ENCODE data around the gene PHF19. TPM values are rescaled to one million over a fixed set of nuclear protein-coding genes. Genes with fewer than 3 reads are reported as not detected.

PHF19 gene
- total RNA-seq, 4 donors from 2014 or later, result 6.7 to 11.1 (median 9.3) TPM

DNA sequence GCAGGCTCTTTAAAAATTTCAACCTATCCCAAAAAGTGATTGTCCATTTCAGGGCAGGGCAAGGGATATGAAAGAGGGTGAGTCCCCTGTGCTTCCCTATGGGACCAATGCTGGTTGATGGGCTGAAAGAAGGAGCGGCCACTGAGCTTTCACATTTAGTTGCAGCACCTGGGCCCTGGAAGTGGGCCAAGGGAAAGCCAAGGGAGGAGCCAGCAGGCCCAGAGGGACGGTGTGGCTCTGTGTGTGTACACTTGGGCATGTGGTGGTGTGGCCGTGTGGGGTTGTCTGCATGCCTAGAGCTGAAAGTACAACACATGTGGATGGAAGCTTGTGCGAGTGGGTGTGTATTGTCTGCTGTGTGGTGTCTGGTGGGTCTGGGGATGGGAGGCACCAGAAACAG lies 20.3 kb downstream of the PHF19 start:
- intact Hi-C loops (cut with DNase I; ENCODE audit: low total_unique reads) (no loop called here), in situ Hi-C loops (cut with MboI; ENCODE audit: low pct_ligation_motif_present in 1 of 4, low pct_unique_long_range_greater_than_20kb in 1 of 4, low sequenced_read_pairs in 3 of 4) (no loop called here)
- TF ChIP-seq POLR2A (IDR thresholded peaks at IDR 0.05), result no peak
- TF ChIP-seq POLR2AphosphoS5 (IDR thresholded peaks at IDR 0.05), result peak in 1 of 3 donors; percentile 21
- peak; percentile 79 for DNase-seq
- Histone ChIP-seq H3K9me3 (no peaks in the 10 kb centered on the region), H3K4me1 (peaks cover 0 to 11% (median 2%) of the 10 kb centered on the region in 4 donors), H3K36me3 (peaks cover 0 to 6% (median 0%) of the 10 kb centered on the region in 4 donors), H3K4me3 (no peak overlapping the region), H3K27ac (no peak overlapping the region), H3K27me3 (no peaks in the 10 kb centered on the region)
- WGBS, 2 donors (ENCODE audit: low coverage in 1 of 2), result 52% methylated on average over 4 of the region's 4 CpGs; no CpG with 5 or more reads in 1 of the 2 donors

GRCh38 chr9:120855827-120856670 lies 20.9 kb downstream of the PHF19 start:
- Histone ChIP-seq H3K27me3 (no peaks in the 10 kb centered on the region), H3K36me3 (peaks cover 0 to 6% (median 0%) of the 10 kb centered on the region in 4 donors), H3K4me3 (no peak overlapping the region), H3K27ac (no peak overlapping the region), H3K9me3 (no peaks in the 10 kb centered on the region), H3K4me1 (peaks cover 0 to 11% (median 2%) of the 10 kb centered on the region in 4 donors)
- TF ChIP-seq, protein P1, sequence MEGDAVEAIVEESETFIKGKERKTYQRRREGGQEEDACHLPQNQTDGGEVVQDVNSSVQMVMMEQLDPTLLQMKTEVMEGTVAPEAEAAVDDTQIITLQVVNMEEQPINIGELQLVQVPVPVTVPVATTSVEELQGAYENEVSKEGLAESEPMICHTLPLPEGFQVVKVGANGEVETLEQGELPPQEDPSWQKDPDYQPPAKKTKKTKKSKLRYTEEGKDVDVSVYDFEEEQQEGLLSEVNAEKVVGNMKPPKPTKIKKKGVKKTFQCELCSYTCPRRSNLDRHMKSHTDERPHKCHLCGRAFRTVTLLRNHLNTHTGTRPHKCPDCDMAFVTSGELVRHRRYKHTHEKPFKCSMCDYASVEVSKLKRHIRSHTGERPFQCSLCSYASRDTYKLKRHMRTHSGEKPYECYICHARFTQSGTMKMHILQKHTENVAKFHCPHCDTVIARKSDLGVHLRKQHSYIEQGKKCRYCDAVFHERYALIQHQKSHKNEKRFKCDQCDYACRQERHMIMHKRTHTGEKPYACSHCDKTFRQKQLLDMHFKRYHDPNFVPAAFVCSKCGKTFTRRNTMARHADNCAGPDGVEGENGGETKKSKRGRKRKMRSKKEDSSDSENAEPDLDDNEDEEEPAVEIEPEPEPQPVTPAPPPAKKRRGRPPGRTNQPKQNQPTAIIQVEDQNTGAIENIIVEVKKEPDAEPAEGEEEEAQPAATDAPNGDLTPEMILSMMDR (IDR thresholded peaks at IDR 0.05), result no peak
- TF ChIP-seq EP300 (IDR thresholded peaks at IDR 0.05; ENCODE audit: low read depth) (no peak), POLR2AphosphoS5 (IDR thresholded peaks at IDR 0.05) (no peak), POLR2A (IDR thresholded peaks at IDR 0.05) (no peak)
- 83 to 98% methylated on average over 1 to 7 of the region's 7 CpGs for WGBS, 2 donors (ENCODE audit: low coverage in 1 of 2)
- DNase-seq, result no peak
- intact Hi-C loops (cut with DNase I; ENCODE audit: low total_unique reads), result no loop called here
- in situ Hi-C loops (cut with MboI; ENCODE audit: low pct_ligation_motif_present in 1 of 4, low pct_unique_long_range_greater_than_20kb in 1 of 4, low sequenced_read_pairs in 3 of 4), result no loop called here

DNA sequence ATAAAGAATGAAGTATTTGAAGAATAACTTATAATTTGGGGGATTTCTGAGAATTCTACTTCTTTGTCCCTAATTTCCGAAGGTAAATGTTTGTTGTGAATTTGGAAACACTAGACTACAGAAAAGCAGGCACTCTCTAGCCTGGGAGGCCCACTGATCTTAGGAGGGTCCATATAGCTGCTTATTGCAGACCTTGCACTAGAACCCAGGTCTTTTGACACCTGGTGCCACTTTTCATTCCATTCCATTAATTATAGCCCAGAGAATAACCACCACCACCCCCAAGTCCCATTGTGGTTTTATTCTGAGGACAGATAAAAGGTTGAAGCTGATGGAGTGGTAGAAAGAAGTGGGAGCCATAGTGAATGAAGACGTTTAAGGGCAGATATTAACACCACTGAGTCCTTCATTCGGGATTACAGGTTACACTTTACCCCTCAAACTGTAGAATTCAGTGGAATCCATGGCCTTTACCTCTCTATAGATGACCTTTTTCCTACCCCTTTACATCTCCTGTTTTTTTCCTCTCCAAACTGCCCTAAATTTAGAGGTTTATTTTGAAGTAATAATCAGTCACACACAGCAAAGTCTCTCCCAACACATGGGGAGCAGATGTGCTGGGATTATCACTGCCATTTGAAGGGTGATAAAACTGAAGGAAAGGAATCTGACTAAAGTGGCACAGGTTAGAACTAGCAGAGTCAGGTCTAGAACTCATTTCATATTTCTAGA lies 22.2 kb downstream of the PHF19 start:
- Histone ChIP-seq H3K27ac (no peak overlapping the region), H3K9me3 (no peaks in the 10 kb centered on the region), H3K36me3 (peaks cover 0 to 1% (median 0%) of the 10 kb centered on the region in 4 donors), H3K27me3 (no peaks in the 10 kb centered on the region), H3K4me3 (no peak overlapping the region), H3K4me1 (peaks cover 0 to 11% (median 2%) of the 10 kb centered on the region in 4 donors)
- DNase-seq, result no peak
- in situ Hi-C loops (cut with MboI; ENCODE audit: low pct_ligation_motif_present in 1 of 4, low pct_unique_long_range_greater_than_20kb in 1 of 4, low sequenced_read_pairs in 3 of 4), result no loop called here
- TF ChIP-seq POLR2A (IDR thresholded peaks at IDR 0.05) (no peak), EP300 (IDR thresholded peaks at IDR 0.05; ENCODE audit: low read depth) (no peak), POLR2AphosphoS5 (IDR thresholded peaks at IDR 0.05) (no peak)
- TF ChIP-seq, protein P1 (IDR thresholded peaks at IDR 0.05), result no peak
- WGBS, 2 donors (ENCODE audit: low coverage in 1 of 2), result 81 to 93% methylated on average over 3 of the region's 3 CpGs
- intact Hi-C loops (cut with DNase I; ENCODE audit: low total_unique reads), result no loop called here

GRCh38 chr9:120853198-120853597 lies 23.8 kb downstream of the PHF19 start:
- 88 to 91% methylated on average over 3 to 6 of the region's 6 CpGs for WGBS, 2 donors (ENCODE audit: low coverage in 1 of 2)
- Histone ChIP-seq H3K36me3 (no peaks in the 10 kb centered on the region), H3K4me3 (no peak overlapping the region), H3K27me3 (no peaks in the 10 kb centered on the region), H3K4me1 (peaks cover 0 to 11% (median 2%) of the 10 kb centered on the region in 4 donors), H3K27ac (no peak overlapping the region), H3K9me3 (no peaks in the 10 kb centered on the region)
- DNase-seq, result no peak
- intact Hi-C loops (cut with DNase I; ENCODE audit: low total_unique reads), result no loop called here
- in situ Hi-C loops (cut with MboI; ENCODE audit: low pct_ligation_motif_present in 1 of 4, low pct_unique_long_range_greater_than_20kb in 1 of 4, low sequenced_read_pairs in 3 of 4), result no loop called here
- no peak for TF ChIP-seq POLR2AphosphoS5 (IDR thresholded peaks at IDR 0.05)
- no peak for TF ChIP-seq POLR2A (IDR thresholded peaks at IDR 0.05)
- TF ChIP-seq EP300 (IDR thresholded peaks at IDR 0.05; ENCODE audit: low read depth), result no peak
- TF ChIP-seq, protein P1 (IDR thresholded peaks at IDR 0.05), result no peak
